Panc1 (cell line): ENCODE results near the gene IRX4. TPM values are rescaled to one million over a fixed set of nuclear protein-coding genes. Genes with fewer than 3 reads are reported as not detected.

Source experiments
- ATAC-seq: fragments of 200-7000 bp; cut with Tn5 transposase; 2 replicates; pipeline ENCODE4 v1.9.1; 2020; ENCODE audit warnings: mild to moderate bottlenecking, moderate library complexity
- BruUV-seq: library from RNA; stranded (reverse); fragments of 400-500 nt; replicated peaks from 2 replicates; lab custom pipeline; 2021; lab: Mats Ljungman, UMichigan
- CTCF ChIA-PET: fragments of 300-600 bp; sonication (Branson Sonifier 250); formaldehyde crosslinking; loops from one replicate; lab custom pipeline; 2022; ENCODE audit warnings: antibody characterized with exemption; lab: Charles Lee
- POLR2A ChIA-PET: fragments of 300-600 bp; sonication (Branson Sonifier 250); formaldehyde crosslinking; loops from one replicate; lab custom pipeline; 2022; ENCODE audit warnings: antibody characterized with exemption; lab: Charles Lee
- DNase-seq: peaks from one replicate; pipeline ENCODE4 v3.0.0-alpha.2; 2010; ENCODE audit warnings: low read depth, low spot score
- H3K27ac ChIP-seq: 2 replicates; pipeline ENCODE4 v1.5.1; 2011; ENCODE audit warnings: mild to moderate bottlenecking, low read length, inconsistent platforms
- H3K27me3 ChIP-seq: fragments of 200-500 bp; sonication (Bioruptor generic); 2 replicates; pipeline ENCODE4 v1.6.0; 2014; ENCODE audit warnings: low read length, inconsistent platforms; ENCODE audit not compliant: control insufficient read depth, insufficient read depth
- H3K36me3 ChIP-seq: fragments of 200-500 bp; sonication (Bioruptor generic); 2 replicates; pipeline ENCODE4 v1.5.1; 2014; ENCODE audit warnings: inconsistent platforms, mild to moderate bottlenecking, low read length, moderate library complexity; ENCODE audit not compliant: control insufficient read depth, insufficient read depth
- H3K4me1 ChIP-seq: 2 replicates; pipeline ENCODE4 v1.5.1; 2011; ENCODE audit warnings: inconsistent platforms, mild to moderate bottlenecking, low read length, moderate library complexity; ENCODE audit not compliant: control insufficient read depth, insufficient read depth
- H3K4me3 ChIP-seq, 2 experiments: 2 replicates each; pipeline ENCODE4 v1.5.1; 2011 to 2012; ENCODE audit warnings: low read depth in 2 of 2, low read length in 2 of 2, mild to moderate bottlenecking in 2 of 2, inconsistent platforms in 1 of 2, moderate library complexity in 1 of 2
- H3K9me3 ChIP-seq: fragments of 200-500 bp; sonication (Bioruptor generic); 2 replicates; pipeline ENCODE4 v1.5.1; 2014; ENCODE audit warnings: low read depth, mild to moderate bottlenecking, inconsistent platforms, low read length, moderate library complexity; ENCODE audit not compliant: control insufficient read depth, insufficient read depth
- POLR2AphosphoS5 ChIP-seq: IDR thresholded peaks from 2 replicates; pipeline ENCODE4 v1.6.1; 2012; ENCODE audit warnings: mild to moderate bottlenecking, low read depth, low read length, moderate library complexity
- REST ChIP-seq, 2 experiments: IDR thresholded peaks; 2 replicates each; pipeline ENCODE4 v1.6.1; 2011 to 2012; ENCODE audit warnings: low read depth in 2 of 2, control low read depth in 1 of 2, low read length in 1 of 2, mild to moderate bottlenecking in 1 of 2, moderate library complexity in 1 of 2; ENCODE audit not compliant: insufficient read depth in 1 of 2
- SIN3A ChIP-seq: IDR thresholded peaks from 2 replicates; pipeline ENCODE4 v1.6.1; 2012; ENCODE audit warnings: low read depth, mild to moderate bottlenecking, low read length, moderate library complexity, borderline replicate concordance; ENCODE audit not compliant: insufficient read depth
- TCF7L2 ChIP-seq: IDR thresholded peaks from 2 replicates; pipeline ENCODE4 v1.6.1; 2011; ENCODE audit warnings: mild to moderate bottlenecking, low read depth, low read length, inconsistent platforms
- in situ Hi-C: cut with HindIII; loops from 2 replicates; pipeline ENCODE4 v1.10.0; 2016; ENCODE audit warnings: low sequenced_read_pairs, low pct_unique_long_range_greater_than_20kb
- intact Hi-C: fragments of 100-400 bp; cut with micrococcal nuclease; formaldehyde crosslinking; loops from one replicate; pipeline ENCODE4 v1.10.0; 2022; ENCODE audit not compliant: unreplicated experiment
- total RNA-seq: library from RNA; stranded (reverse); gene quantifications from one replicate; pipeline ENCODE4 v1.2.1, GENCODE V29; 2021; ENCODE audit not compliant: unreplicated experiment
- TF ChIP-seq, protein P1 (sequence below): fragments of 450-650 bp; IDR thresholded peaks from 2 replicates; pipeline ENCODE4 v1.5.1; 2017; ENCODE audit warnings: mild to moderate bottlenecking

Gene IRX4
- total RNA-seq, 1 experiment from 2014 or later, result 0.18 TPM

DNA sequence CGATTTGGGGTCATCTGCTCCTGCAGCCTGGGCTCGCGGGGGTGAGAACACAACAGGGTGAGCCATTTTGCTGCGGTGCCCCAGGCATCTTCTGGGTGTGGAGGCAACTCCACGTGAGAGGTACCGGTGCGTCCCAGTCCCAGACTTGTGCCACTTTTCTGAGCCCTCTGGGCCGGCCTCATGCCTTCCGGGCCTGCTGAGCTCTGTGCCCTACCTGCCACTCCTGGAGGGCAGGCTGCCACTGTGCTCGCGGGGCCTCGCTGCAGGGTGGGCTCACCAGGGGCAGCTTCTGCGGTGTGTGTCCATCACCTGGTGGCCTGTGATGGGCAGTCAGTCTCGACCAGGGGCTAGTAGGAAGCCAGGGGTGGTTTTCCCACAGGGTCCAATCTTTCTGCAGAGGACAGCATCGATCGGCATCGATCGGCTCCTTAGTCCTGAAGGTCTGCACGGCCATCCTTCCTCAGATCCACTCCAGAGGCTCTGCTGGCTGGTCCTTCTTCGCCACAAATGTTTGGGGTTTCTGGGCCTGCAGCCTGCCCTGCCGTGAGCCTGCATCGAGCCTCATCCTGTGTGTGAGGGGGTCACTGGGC, 22.6 kb downstream of the IRX4 start:
- Histone ChIP-seq H3K9me3 (no peaks in the 10 kb centered on the region), H3K36me3 (no peaks in the 10 kb centered on the region), H3K27me3 (no peaks in the 10 kb centered on the region; the same call in 1 of the 2 replicates), H3K4me3 (no peak overlapping the region), H3K4me1 (no peaks in the 10 kb centered on the region), H3K27ac (no peak overlapping the region)
- ATAC-seq (no peak), DNase-seq (no peak)
- ChIA-PET CTCF (no interaction called here), POLR2A (no interaction called here)
- intact Hi-C loops (no loop called here), in situ Hi-C loops (no loop called here)
- no TSS peak for BruUV-seq
- TF ChIP-seq TCF7L2, result no peak
- TF ChIP-seq REST (IDR thresholded peaks at IDR 0.05; ENCODE audit: insufficient read depth in 1 of 2, low read depth in 2 of 2, low read length in 1 of 2), result no peak
- TF ChIP-seq, protein P1, sequence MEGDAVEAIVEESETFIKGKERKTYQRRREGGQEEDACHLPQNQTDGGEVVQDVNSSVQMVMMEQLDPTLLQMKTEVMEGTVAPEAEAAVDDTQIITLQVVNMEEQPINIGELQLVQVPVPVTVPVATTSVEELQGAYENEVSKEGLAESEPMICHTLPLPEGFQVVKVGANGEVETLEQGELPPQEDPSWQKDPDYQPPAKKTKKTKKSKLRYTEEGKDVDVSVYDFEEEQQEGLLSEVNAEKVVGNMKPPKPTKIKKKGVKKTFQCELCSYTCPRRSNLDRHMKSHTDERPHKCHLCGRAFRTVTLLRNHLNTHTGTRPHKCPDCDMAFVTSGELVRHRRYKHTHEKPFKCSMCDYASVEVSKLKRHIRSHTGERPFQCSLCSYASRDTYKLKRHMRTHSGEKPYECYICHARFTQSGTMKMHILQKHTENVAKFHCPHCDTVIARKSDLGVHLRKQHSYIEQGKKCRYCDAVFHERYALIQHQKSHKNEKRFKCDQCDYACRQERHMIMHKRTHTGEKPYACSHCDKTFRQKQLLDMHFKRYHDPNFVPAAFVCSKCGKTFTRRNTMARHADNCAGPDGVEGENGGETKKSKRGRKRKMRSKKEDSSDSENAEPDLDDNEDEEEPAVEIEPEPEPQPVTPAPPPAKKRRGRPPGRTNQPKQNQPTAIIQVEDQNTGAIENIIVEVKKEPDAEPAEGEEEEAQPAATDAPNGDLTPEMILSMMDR, result no peak
- no peak for TF ChIP-seq POLR2AphosphoS5
- TF ChIP-seq SIN3A, result no peak

DNA sequence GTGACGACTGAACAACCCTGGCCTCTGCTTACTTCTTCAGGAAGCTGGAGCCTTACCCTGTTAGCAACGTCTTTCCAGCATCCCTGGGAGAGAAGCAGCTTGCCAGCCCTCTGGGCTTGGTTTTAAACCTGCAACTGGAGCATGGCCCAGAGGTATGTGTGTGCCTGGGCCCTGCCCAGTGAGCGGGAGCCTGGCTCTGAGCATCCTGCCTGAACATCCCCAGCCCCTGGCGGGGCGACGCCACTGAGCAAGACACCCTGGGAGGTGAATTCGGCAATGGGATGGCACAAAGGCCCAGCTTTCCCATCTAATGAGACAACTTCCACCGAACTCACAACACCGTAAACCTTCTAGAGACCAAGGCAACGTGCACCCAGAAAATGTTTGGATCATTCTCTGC, 23.6 kb downstream of the IRX4 start:
- H3K4me3 ChIP-seq, result no peak overlapping the region
- DNase-seq, result no peak
- H3K27ac ChIP-seq, result no peak overlapping the region
- intact Hi-C loops (no loop called here), in situ Hi-C loops (no loop called here)
- H3K9me3 ChIP-seq, result no peaks in the 10 kb centered on the region
- H3K36me3 ChIP-seq, result no peaks in the 10 kb centered on the region
- no peaks in the 10 kb centered on the region for H3K4me1 ChIP-seq
- no TSS peak for BruUV-seq
- ATAC-seq, result no peak
- no peaks in the 10 kb centered on the region; the same call in 1 of the 2 replicates for H3K27me3 ChIP-seq
- CTCF ChIA-PET, result no interaction called here
- POLR2A ChIA-PET, result no interaction called here
- TF ChIP-seq SIN3A (no peak), TCF7L2 (no peak), POLR2AphosphoS5 (no peak), REST (IDR thresholded peaks at IDR 0.05; ENCODE audit: insufficient read depth in 1 of 2, low read depth in 2 of 2, low read length in 1 of 2) (no peak)
- TF ChIP-seq, protein P1, result no peak
